Neural crest cell (in vitro differentiated cells): ENCODE data around the gene GLT8D1. TPM values are rescaled to one million over a fixed set of nuclear protein-coding genes. Genes with fewer than 3 reads are reported as not detected.

Experiments
- DNase-seq: peaks from one replicate; pipeline ENCODE4 v3.0.0; 2021; ENCODE audit warnings: low read depth, mixed read lengths, low spot score
- H3K27ac Mint-ChIP-seq: one replicate; pipeline ENCODE4 v1.8.0; 2021; ENCODE audit warnings: mild to moderate bottlenecking, mixed read lengths; ENCODE audit not compliant: unreplicated experiment
- H3K27me3 Mint-ChIP-seq: 2 replicates; pipeline ENCODE4 v1.8.0; 2021; ENCODE audit warnings: low read depth, mild to moderate bottlenecking, mixed read lengths
- H3K36me3 Mint-ChIP-seq: 2 replicates; pipeline ENCODE4 v1.8.0; 2021; ENCODE audit warnings: low read depth, mild to moderate bottlenecking, mixed read lengths
- H3K4me1 Mint-ChIP-seq: 2 replicates; pipeline ENCODE4 v1.8.0; 2021; ENCODE audit warnings: mixed read lengths
- H3K4me3 Mint-ChIP-seq: one replicate; pipeline ENCODE4 v1.8.0; 2021; ENCODE audit warnings: mild to moderate bottlenecking, mixed read lengths
- H3K9me3 Mint-ChIP-seq: 2 replicates; pipeline ENCODE4 v1.8.0; 2021; ENCODE audit warnings: mixed read lengths
- total RNA-seq: library from RNA; stranded (reverse); gene quantifications from 2 replicates; pipeline ENCODE4 v1.2.1, GENCODE V29; 2021
- TF ChIP-seq, protein P1 (sequence below): fragments of 200-600 bp; sonication (generic); conservative IDR thresholded peaks from 2 replicates; pipeline ENCODE4 v1.5.0; 2021; ENCODE audit warnings: antibody characterized with exemption, mild to moderate bottlenecking

The GLT8D1 gene
- total RNA-seq, 1 donor from 2014 or later, result 64.1 TPM

DNA sequence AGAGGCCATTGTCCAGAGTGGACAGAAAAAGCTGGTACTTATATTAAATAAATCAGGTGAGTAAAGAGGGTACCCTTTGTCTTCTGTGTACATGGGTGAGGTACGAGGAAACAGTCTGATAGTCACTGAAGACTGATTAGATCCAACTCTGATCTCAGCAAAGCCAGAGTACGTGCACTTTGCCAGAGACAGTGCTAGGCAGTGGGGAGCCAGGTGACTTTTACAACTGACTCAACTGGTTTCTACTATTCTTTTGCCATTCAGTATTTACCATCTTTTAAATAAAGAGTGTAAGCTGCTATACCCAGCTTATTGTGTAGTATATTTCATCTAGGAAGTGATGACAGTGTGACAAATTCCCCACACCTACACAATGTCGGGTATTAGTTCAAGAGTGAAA, 16.4 kb downstream of the GLT8D1 start:
- H3K27me3 Mint-ChIP-seq, result no peaks in the 10 kb centered on the region
- peak overlapping the region; percentile 98 for H3K4me3 Mint-ChIP-seq
- H3K27ac Mint-ChIP-seq, result no peak overlapping the region
- no peaks in the 10 kb centered on the region for H3K9me3 Mint-ChIP-seq
- H3K4me1 Mint-ChIP-seq, result peaks cover 38% of the 10 kb centered on the region
- H3K36me3 Mint-ChIP-seq, result peaks cover 28% of the 10 kb centered on the region
- TF ChIP-seq, protein P1, sequence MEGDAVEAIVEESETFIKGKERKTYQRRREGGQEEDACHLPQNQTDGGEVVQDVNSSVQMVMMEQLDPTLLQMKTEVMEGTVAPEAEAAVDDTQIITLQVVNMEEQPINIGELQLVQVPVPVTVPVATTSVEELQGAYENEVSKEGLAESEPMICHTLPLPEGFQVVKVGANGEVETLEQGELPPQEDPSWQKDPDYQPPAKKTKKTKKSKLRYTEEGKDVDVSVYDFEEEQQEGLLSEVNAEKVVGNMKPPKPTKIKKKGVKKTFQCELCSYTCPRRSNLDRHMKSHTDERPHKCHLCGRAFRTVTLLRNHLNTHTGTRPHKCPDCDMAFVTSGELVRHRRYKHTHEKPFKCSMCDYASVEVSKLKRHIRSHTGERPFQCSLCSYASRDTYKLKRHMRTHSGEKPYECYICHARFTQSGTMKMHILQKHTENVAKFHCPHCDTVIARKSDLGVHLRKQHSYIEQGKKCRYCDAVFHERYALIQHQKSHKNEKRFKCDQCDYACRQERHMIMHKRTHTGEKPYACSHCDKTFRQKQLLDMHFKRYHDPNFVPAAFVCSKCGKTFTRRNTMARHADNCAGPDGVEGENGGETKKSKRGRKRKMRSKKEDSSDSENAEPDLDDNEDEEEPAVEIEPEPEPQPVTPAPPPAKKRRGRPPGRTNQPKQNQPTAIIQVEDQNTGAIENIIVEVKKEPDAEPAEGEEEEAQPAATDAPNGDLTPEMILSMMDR, result no peak
- DNase-seq, result no peak

DNA sequence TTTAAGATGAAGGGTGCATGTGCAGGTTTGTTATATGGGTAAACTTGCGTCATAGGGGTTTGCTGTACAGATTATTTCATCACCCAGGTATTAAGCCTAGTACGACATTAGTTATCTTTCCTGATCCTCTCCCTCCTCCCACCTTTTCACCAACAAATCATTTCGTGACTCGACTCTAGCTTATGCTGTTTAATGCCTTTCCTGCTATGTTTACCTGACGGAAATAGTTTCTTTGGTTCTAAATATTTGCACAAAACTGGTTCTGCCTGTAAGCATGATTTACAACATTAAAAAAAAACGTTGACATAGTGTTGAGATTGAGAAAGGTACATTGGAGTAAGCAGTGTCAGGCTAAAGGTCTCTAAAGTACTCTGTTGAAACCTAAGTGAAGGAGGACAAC, 17.3 kb downstream of the GLT8D1 start:
- TF ChIP-seq, protein P1, result no peak
- no peak for DNase-seq
- Mint-ChIP-seq H3K4me3 (peak overlapping the region; percentile 98), H3K36me3 (peaks cover 21% of the 10 kb centered on the region), H3K4me1 (peaks cover 43% of the 10 kb centered on the region), H3K9me3 (no peaks in the 10 kb centered on the region), H3K27me3 (no peaks in the 10 kb centered on the region), H3K27ac (no peak overlapping the region)

DNA sequence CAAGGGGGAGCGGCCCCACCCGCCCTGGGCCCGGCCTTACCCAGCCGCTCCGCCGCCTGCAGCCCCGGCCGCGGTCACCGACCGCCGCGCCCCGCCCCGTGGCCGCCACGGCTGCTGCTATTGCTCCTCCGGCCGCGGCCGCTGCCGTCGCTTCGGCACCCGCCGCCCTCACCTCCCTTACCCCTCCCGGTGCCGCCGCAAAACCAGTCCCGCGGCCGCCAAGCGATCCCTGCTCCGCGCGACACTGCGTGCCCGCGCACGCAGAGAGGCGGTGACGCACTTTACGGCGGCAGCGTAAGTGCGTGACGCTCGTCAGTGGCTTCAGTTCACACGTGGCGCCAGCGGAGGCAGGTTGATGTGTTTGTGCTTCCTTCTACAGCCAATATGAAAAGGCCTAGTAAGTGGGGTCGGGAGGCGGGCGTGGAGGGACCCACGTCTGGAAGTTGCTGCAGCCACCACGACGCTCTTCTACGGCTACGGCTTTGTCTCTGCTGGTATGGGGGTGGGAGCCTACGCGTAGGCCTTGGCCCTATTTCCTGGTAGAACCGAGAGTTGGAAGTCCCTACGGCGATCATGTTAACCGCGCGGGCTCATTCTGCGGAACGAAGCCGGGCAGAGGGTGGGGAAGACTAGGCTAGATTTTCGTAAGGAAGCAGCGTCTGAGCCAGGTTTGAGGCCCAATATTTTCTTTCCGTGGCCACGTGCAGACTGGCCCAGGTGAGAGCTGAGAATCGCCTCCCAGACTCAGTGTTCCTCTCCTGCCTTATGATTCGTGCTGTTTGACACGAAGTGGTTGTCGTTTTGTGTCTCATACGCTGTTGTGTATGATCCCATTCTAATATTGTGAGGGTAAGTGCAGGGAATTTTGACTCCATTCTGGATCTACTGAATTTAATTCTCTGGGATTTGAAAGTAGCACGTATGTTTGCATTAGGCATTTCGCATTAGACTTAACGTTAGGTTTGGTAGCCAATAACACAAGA, 19.6 kb downstream of the GLT8D1 start, which contains the start of the genes GNL3 and PBRM1:
Gene GNL3 (plus strand): TSS at position 324 of the 983 bp plus-strand sequence. CDS start 61 bp downstream, at position 385.
Gene PBRM1 (minus strand): TSS at position 205 of the 983 bp plus-strand sequence.
- TF ChIP-seq, protein P1, result no peak
- Mint-ChIP-seq H3K27ac (peak within 1 kb of the TSS; percentile 98), H3K9me3 (no peaks in the 10 kb centered on the region), H3K4me3 (peak within 1 kb of the TSS; percentile 98), H3K27me3 (no peaks in the 10 kb centered on the region), H3K36me3 (peaks cover 15% of the 10 kb centered on the region), H3K4me1 (peaks cover 60% of the 10 kb centered on the region)
- peak; percentile 87 for DNase-seq

DNA sequence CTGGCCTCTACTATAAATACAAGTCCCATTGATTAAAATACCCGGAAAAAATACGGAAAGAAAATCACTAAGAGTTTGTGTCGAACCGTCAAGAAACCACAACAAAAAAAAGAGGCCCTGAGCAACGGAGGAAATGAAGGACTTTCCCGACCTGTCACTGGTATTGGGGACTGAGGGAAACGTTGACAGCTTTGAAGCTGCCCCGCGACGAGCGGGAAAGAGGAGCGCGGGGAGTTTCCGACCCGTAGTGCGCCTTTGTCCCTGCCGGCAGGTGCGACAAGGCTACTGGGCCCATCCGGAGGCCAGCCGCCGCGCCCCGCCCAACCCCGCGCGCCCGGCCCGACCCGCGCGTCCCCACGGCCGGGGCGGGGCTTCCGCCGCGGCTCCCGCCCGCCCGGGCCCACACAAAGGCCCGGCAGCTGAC, 20.3 kb downstream of the GLT8D1 start:
- Mint-ChIP-seq H3K27me3 (no peaks in the 10 kb centered on the region), H3K27ac (peak overlapping the region; percentile 90), H3K4me1 (peaks cover 63% of the 10 kb centered on the region), H3K36me3 (peaks cover 13% of the 10 kb centered on the region), H3K4me3 (peak overlapping the region; percentile 91), H3K9me3 (no peaks in the 10 kb centered on the region)
- peak; percentile 66 for DNase-seq
- TF ChIP-seq, protein P1, result no peak

DNA sequence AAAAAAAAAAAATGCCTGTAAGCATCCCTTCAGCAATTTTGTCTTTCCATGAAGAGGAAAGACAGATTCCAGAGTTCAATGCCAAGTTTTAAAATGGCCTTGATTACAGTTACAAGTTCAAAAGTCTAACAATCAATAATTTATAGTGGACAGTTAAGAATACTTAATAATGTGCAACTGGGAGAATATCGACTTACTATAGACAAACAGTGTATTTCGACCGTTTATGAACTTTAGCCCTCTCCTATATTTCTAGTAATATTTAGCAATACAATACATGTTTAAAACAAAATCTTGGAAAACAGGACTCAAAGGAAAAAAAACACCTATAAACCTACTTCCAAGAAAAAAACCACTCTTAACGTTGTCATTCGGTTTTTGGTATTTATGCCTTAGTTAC, 21.4 kb downstream of the GLT8D1 start:
- Mint-ChIP-seq H3K9me3 (no peaks in the 10 kb centered on the region), H3K27ac (no peak overlapping the region), H3K4me1 (peaks cover 63% of the 10 kb centered on the region), H3K4me3 (peak overlapping the region; percentile 91), H3K36me3 (peaks cover 15% of the 10 kb centered on the region), H3K27me3 (no peaks in the 10 kb centered on the region)
- DNase-seq, result no peak
- TF ChIP-seq, protein P1, result no peak
